ENCODE data around the gene MAGEF1.
A peak's percentile ranks its signal among the peaks of the same experiment; 100 is the strongest.

The MAGEF1 gene
- 13.6 to 19.9 reads per million in 2 experiments for total RNA-seq

GRCh38 chr3:184711493-184712247, at the start of gene MAGEF1:
MAGEF1 (minus strand) TSS chr3:184712064; CDS start chr3:184711821, 243 bp downstream.
- peak; percentile 36 for DNase-seq (ENCODE audit: low read depth)

- DNase-seq (ENCODE audit: low read depth): no peak
Observed at GRCh38 chr3:184761075-184761841, 49.4 kb upstream of the MAGEF1 start.

- no peak for DNase-seq (ENCODE audit: low read depth)
Observed at GRCh38 chr3:184760337-184761074, 48.6 kb upstream of the MAGEF1 start.

- DNase-seq (ENCODE audit: low read depth): no peak
Observed at GRCh38 chr3:184759666-184760200, 47.9 kb upstream of the MAGEF1 start.

- no peak for DNase-seq (ENCODE audit: low read depth)
Observed at GRCh38 chr3:184758056-184758455, 46.2 kb upstream of the MAGEF1 start.

GRCh38 chr3:184757022-184757651, 45.3 kb upstream of the MAGEF1 start:
- no peak for DNase-seq (ENCODE audit: low read depth)

GRCh38 chr3:184756151-184757021, 44.5 kb upstream of the MAGEF1 start:
- no peak for DNase-seq (ENCODE audit: low read depth)

GRCh38 chr3:184755315-184755731, 43.5 kb upstream of the MAGEF1 start:
- no peak for DNase-seq (ENCODE audit: low read depth)

GRCh38 chr3:184752361-184752760, 40.5 kb upstream of the MAGEF1 start:
- DNase-seq (ENCODE audit: low read depth): no peak

GRCh38 chr3:184751204-184752040, 39.6 kb upstream of the MAGEF1 start:
- DNase-seq (ENCODE audit: low read depth): no peak

- no peak for DNase-seq (ENCODE audit: low read depth)
Observed at GRCh38 chr3:184750349-184751083, 38.7 kb upstream of the MAGEF1 start.

- DNase-seq (ENCODE audit: low read depth): no peak
Observed at GRCh38 chr3:184749168-184749744, 37.4 kb upstream of the MAGEF1 start.

- no peak for DNase-seq (ENCODE audit: low read depth)
Observed at GRCh38 chr3:184748219-184749135, 36.6 kb upstream of the MAGEF1 start.

- DNase-seq (ENCODE audit: low read depth): no peak
Observed at GRCh38 chr3:184746131-184747120, 34.6 kb upstream of the MAGEF1 start.

- DNase-seq (ENCODE audit: low read depth): no peak
Observed at GRCh38 chr3:184745526-184745925, 33.7 kb upstream of the MAGEF1 start.

- no peak for DNase-seq (ENCODE audit: low read depth)
Observed at GRCh38 chr3:184743248-184743647, 31.4 kb upstream of the MAGEF1 start.

All from T follicular helper cell (primary cell).